Epithelial cell of proximal tubule (primary cell): Measurements from ENCODE around the gene OST4. TPM values are rescaled to one million over a fixed set of nuclear protein-coding genes. Genes with fewer than 3 reads are reported as not detected.
"Not testable (repeated sequence)": the region's sequence is repeated elsewhere in the genome, so short reads cannot be mapped to it uniquely, and the experiment has no call there.

Experiments
- DNase-seq: peaks from one replicate; pipeline ENCODE4 v3.0.0-alpha.2; 2011; ENCODE audit warnings: low read depth
- H3K4me3 ChIP-seq: 2 replicates; pipeline ENCODE4 v1.5.1; 2011; ENCODE audit warnings: low read depth, mild to moderate bottlenecking, low read length
- CTCF ChIP-seq: conservative IDR thresholded peaks from 2 replicates; pipeline ENCODE4 v1.5.1; 2012; ENCODE audit warnings: low read depth, mild to moderate bottlenecking, low read length
- total RNA-seq: library from RNA; depleted of rRNA; stranded (reverse); fragments of >200 nt; gene quantifications from 2 replicates; pipeline ENCODE4 v1.2.3, GENCODE V29; 2015

The OST4 gene
- total RNA-seq, 1 donor from 2014 or later: 283 TPM

- no peak overlapping the region for H3K4me3 ChIP-seq
- DNase-seq: no peak
- TF ChIP-seq CTCF: no peak
These were observed 4.9 kb upstream of the OST4 start for GRCh38 chr2:27076323-27076722.

GRCh38 chr2:27075566-27075871 lies 4.1 kb upstream of the OST4 start:
- H3K4me3 ChIP-seq, DNase-seq: not testable (repeated sequence)

- no peak for TF ChIP-seq CTCF
- DNase-seq: no peak
- no peak overlapping the region for H3K4me3 ChIP-seq
These were observed 3.5 kb upstream of the OST4 start for GRCh38 chr2:27074738-27075565.

GRCh38 chr2:27073782-27074181 lies 2.3 kb upstream of the OST4 start:
- TF ChIP-seq CTCF: no peak
- H3K4me3 ChIP-seq: no peak overlapping the region
- no peak for DNase-seq

- H3K4me3 ChIP-seq: no peak overlapping the region
- DNase-seq: no peak
- no peak for TF ChIP-seq CTCF
These were observed 1.5 kb upstream of the OST4 start for GRCh38 chr2:27072920-27073319.

- no peak for TF ChIP-seq CTCF
- DNase-seq: no peak
- peak overlapping the region; percentile 100 for H3K4me3 ChIP-seq
These were observed 756 bp upstream of the OST4 start for GRCh38 chr2:27071990-27072830.

GRCh38 chr2:27070653-27071276 lies 689 bp downstream of the OST4 start:
- no peak for TF ChIP-seq CTCF

More at GRCh38 chr2:27070653-27071276, 689 bp downstream of the OST4 start:
- H3K4me3 ChIP-seq: peak overlapping the region; percentile 100
- DNase-seq: no peak
